Testis (tissue), 2 donors: ENCODE measurements around the gene NFIA.

Experiments used
- CTCF ChIP-seq, 3 experiments: fragments of 450-650 bp in 2 of 3; fragments of 200-600 bp in 1 of 3; sonication (generic) in 1 of 3; IDR thresholded peaks; one replicate each; pipeline ENCODE4 v1.5.1; 2016 to 2019; ENCODE audit warnings: antibody characterized with exemption in 3 of 3, mild to moderate bottlenecking in 2 of 3, moderate library complexity in 1 of 3
- POLR2A ChIP-seq: fragments of 450-650 bp; IDR thresholded peaks from one replicate; pipeline ENCODE4 v1.6.1; 2017; ENCODE audit warnings: antibody characterized with exemption, mild to moderate bottlenecking, moderate library complexity

- TF ChIP-seq CTCF (IDR thresholded peaks at IDR 0.05) (no peak), POLR2A (no peak)
Observed at GRCh38 chr1:61455400-61455799, 373.0 kb downstream of the NFIA start.
